Fibroblast of villous mesenchyme (primary cell): Measurements from ENCODE around the gene LOXHD1. TPM values are rescaled to one million over a fixed set of nuclear protein-coding genes. Genes with fewer than 3 reads are reported as not detected.

Experiments
- DNase-seq: peaks from one replicate; pipeline ENCODE4 v3.0.0-alpha.2; 2010; ENCODE audit warnings: low read depth
- H3K4me3 ChIP-seq: 2 replicates; pipeline ENCODE4 v1.5.1; 2011; ENCODE audit warnings: low read depth, mild to moderate bottlenecking, low read length
- total RNA-seq: library from RNA; depleted of rRNA; stranded (reverse); fragments of >200 nt; gene quantifications from 2 replicates; pipeline ENCODE4 v1.2.3, GENCODE V29; 2012
- TF ChIP-seq, protein P1 (sequence below): IDR thresholded peaks from 2 replicates; pipeline ENCODE4 v1.5.1; 2012; ENCODE audit warnings: low read depth, mild to moderate bottlenecking, low read length; ENCODE audit not compliant: insufficient read depth

The LOXHD1 gene
- total RNA-seq, 1 donor = not detected

DNA sequence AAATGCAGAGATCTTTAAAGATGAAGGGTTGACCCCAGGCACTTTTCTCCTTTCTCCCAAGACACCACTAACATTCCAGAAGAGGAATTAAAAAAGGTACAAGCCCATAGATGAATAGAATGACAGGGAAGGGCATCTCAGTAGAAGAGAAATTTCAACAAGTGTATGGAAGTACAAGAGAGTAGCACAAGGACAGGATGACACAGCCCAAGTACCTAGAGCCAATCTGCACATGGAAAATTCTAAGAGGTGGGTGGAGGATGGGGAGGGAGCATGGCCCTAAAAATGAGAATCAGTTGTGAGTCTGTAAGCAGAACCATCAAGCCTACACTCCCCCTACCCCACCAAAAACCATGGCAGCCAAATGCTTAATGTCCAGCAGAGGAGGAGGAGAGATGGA, 39.7 kb upstream of the LOXHD1 start:
- no peak overlapping the region for H3K4me3 ChIP-seq
- TF ChIP-seq, protein P1, sequence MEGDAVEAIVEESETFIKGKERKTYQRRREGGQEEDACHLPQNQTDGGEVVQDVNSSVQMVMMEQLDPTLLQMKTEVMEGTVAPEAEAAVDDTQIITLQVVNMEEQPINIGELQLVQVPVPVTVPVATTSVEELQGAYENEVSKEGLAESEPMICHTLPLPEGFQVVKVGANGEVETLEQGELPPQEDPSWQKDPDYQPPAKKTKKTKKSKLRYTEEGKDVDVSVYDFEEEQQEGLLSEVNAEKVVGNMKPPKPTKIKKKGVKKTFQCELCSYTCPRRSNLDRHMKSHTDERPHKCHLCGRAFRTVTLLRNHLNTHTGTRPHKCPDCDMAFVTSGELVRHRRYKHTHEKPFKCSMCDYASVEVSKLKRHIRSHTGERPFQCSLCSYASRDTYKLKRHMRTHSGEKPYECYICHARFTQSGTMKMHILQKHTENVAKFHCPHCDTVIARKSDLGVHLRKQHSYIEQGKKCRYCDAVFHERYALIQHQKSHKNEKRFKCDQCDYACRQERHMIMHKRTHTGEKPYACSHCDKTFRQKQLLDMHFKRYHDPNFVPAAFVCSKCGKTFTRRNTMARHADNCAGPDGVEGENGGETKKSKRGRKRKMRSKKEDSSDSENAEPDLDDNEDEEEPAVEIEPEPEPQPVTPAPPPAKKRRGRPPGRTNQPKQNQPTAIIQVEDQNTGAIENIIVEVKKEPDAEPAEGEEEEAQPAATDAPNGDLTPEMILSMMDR = no peak
- DNase-seq = no peak

DNA sequence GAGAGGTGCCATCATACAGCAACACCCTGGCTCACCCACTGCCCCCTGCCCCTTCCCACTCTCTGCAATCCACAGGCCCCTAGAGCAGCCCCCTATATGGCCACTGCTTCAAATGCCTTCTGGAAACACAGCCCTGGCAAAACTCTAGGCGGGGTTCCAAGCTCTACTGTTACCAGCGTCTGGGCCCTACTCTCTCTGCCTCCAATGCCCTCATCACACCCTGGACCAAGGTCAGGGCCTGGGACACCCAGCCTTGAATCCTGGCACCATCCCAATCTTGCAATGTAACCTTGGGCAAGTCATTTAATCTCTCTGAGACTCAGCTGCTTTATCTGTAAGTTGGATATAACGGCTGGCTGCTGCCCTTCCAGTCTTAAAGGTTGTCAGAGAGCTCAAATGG, 39.2 kb upstream of the LOXHD1 start:
- TF ChIP-seq, protein P1 = no peak
- DNase-seq = no peak
- no peak overlapping the region for H3K4me3 ChIP-seq

DNA sequence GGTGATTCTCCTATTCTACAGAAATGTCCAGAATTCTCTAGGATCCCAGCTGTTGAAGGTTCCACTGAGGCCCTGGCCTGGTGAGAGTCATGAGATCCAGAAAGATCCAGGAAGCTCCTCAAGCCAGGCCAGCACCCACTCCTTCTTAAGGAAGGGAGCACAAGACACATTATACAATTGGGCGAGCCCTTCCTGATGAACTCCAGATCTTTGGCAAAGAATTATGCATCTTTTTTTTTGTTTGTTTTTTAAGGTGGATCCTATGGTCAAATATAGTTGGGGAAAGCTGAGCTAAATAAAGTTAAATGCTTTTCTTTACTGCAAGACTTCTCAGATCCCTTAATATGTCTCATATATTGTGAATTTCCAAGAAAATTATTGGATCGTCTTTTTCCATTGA, 37.0 kb upstream of the LOXHD1 start:
- no peak for DNase-seq
- TF ChIP-seq, protein P1 = no peak
- H3K4me3 ChIP-seq = no peak overlapping the region

DNA sequence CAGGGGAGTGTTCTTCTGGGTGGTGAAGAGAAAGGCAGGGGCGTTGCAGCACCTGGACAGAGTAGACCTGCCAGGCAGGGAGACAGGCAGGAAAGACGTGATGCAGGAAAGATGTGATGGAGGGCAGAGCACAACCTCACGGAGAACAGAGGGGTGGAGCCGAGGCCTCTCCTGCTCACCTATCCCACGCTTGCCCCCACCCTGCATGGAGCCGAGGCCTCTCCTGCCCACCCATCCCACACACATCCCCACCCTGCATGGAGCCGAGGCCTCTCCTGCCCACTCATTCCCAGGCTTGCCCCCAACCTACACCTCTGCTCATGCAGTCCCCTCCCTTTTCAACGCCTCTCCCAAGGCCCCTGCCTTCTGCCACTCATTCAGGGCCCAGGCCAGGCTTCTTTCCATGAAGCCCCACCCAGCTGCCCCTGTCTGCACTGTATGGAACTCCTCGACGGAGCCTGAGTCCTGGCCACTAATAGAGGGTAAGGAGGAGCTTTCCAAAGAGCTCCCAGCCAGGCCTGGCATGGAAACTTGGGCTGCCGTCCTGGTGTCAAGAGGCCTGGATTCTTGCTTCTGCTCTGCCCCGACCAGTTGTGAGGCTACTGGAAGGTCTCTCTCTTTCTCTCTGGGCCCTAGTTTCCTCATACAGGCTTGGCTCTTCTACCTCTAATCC, 32.0 kb upstream of the LOXHD1 start:
- TF ChIP-seq, protein P1 = no peak
- DNase-seq = no peak
- no peak overlapping the region for H3K4me3 ChIP-seq

DNA sequence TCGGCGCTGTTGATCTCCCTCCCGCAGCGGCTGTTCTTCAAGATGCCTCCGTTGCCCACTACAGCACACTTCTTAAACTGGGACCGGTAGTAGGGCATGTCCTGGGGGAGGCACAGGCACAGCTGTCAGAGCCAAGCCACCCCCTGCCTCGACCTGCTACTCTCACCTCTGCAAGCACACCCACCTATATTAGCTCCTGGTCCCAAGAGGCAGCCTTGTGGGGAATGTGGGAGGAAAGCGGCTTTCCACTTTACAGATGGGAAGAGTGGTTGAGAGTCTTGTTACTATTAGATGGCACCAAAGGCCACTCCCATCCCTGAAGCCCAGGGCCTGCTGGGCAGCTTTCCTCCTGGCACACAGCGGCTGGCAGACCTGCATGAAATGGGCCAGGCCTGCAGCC, 29.2 kb upstream of the LOXHD1 start:
- TF ChIP-seq, protein P1 = no peak
- H3K4me3 ChIP-seq = no peak overlapping the region
- DNase-seq = no peak

DNA sequence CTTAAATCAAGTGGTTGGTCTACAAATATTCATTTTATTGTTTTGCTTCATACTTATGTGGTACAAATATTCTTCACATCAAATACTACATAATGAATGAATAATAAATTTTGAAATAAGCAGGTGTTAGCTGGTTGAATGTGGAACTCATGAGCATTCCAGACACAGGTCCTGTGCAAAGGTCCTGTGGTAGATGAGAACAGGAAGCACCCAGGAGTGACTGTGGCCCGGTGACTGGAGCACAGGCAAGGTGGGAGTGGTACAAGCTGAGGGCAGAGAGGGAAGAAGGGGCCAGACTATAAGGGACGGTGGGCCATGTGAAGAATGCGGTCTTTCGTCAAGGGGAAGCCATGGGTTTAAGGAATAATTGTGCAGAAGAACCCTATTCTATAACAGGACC, 26.2 kb upstream of the LOXHD1 start:
- TF ChIP-seq, protein P1 = no peak
- no peak overlapping the region for H3K4me3 ChIP-seq
- no peak for DNase-seq
